Trophoblast cell (in vitro differentiated cells and primary cell): ENCODE measurements around the gene OR2V1.
"Not testable (repeated sequence)": the region's sequence is repeated elsewhere in the genome, so short reads cannot be mapped to it uniquely, and the experiment has no call there.

Source experiments
- DNase-seq, 2 donors: peaks; one replicate each; pipeline ENCODE4 v3.0.0-alpha.2; 2016
- H2AFZ ChIP-seq: 2 replicates; pipeline ENCODE4 v1.6.1; 2013; ENCODE audit warnings: low read length, moderate library complexity, mild to moderate bottlenecking; ENCODE audit not compliant: insufficient read depth, poor library complexity
- H2AK5ac ChIP-seq: 2 replicates; pipeline ENCODE4 v1.6.1; 2013; ENCODE audit warnings: mild to moderate bottlenecking, low read length
- H2BK120ac ChIP-seq: 2 replicates; pipeline ENCODE4 v1.6.1; 2013; ENCODE audit warnings: low read length, mild to moderate bottlenecking, moderate library complexity; ENCODE audit not compliant: insufficient read depth, poor library complexity
- H2BK12ac ChIP-seq: 2 replicates; pipeline ENCODE4 v1.6.1; 2013; ENCODE audit warnings: mild to moderate bottlenecking, low read length, moderate library complexity
- H2BK5ac ChIP-seq: 2 replicates; pipeline ENCODE4 v1.6.1; 2013; ENCODE audit warnings: low read length, low read depth, moderate library complexity, mild to moderate bottlenecking; ENCODE audit not compliant: poor library complexity
- H3K14ac ChIP-seq: 2 replicates; pipeline ENCODE4 v1.6.1; 2013; ENCODE audit warnings: mild to moderate bottlenecking, low read length
- H3K18ac ChIP-seq: 2 replicates; pipeline ENCODE4 v1.6.1; 2013; ENCODE audit warnings: mild to moderate bottlenecking, low read length
- H3K23ac ChIP-seq: 2 replicates; pipeline ENCODE4 v1.6.1; 2013; ENCODE audit warnings: low read length
- H3K27ac ChIP-seq: 2 replicates; pipeline ENCODE4 v1.5.1; 2013; ENCODE audit warnings: low read depth, mild to moderate bottlenecking, inconsistent platforms, low read length, moderate library complexity
- H3K27me3 ChIP-seq: 2 replicates; pipeline ENCODE4 v1.6.1; 2013; ENCODE audit warnings: inconsistent platforms, mild to moderate bottlenecking, low read length, moderate library complexity; ENCODE audit not compliant: insufficient read depth
- H3K36me3 ChIP-seq, 2 experiments: 1 replicate in 1 of 2; 2 replicates in 1 of 2; pipeline ENCODE4 v1.6.1; 2013; ENCODE audit warnings: low read length in 2 of 2, mild to moderate bottlenecking in 2 of 2, moderate library complexity in 1 of 2; ENCODE audit not compliant: insufficient read depth in 2 of 2, control insufficient read depth in 1 of 2
- H3K4ac ChIP-seq: 2 replicates; pipeline ENCODE4 v1.6.1; 2013; ENCODE audit warnings: low read depth, mild to moderate bottlenecking, low read length, moderate library complexity
- H3K4me1 ChIP-seq, 2 experiments: 1 replicate in 1 of 2; 2 replicates in 1 of 2; pipeline ENCODE4 v1.6.1; 2013; ENCODE audit warnings: low read length in 2 of 2, mild to moderate bottlenecking in 2 of 2, moderate library complexity in 1 of 2; ENCODE audit not compliant: insufficient read depth in 2 of 2, control insufficient read depth in 1 of 2
- H3K4me2 ChIP-seq: 2 replicates; pipeline ENCODE4 v1.6.1; 2013; ENCODE audit warnings: inconsistent platforms, mild to moderate bottlenecking, low read length, moderate library complexity
- H3K4me3 ChIP-seq: 2 replicates; pipeline ENCODE4 v1.5.1; 2013; ENCODE audit warnings: mild to moderate bottlenecking, low read depth, low read length, inconsistent platforms
- H3K79me1 ChIP-seq: one replicate; pipeline ENCODE4 v1.6.1; 2013; ENCODE audit warnings: low read length
- H3K79me2 ChIP-seq: 2 replicates; pipeline ENCODE4 v1.6.1; 2013; ENCODE audit warnings: low read length, mild to moderate bottlenecking; ENCODE audit not compliant: control insufficient read depth, insufficient read depth, poor library complexity
- H3K9ac ChIP-seq: 2 replicates; pipeline ENCODE4 v1.6.1; 2013; ENCODE audit warnings: mild to moderate bottlenecking, low read length
- H3K9me3 ChIP-seq: 2 replicates; pipeline ENCODE4 v1.6.1; 2013; ENCODE audit warnings: low read depth, mild to moderate bottlenecking, control low read depth, inconsistent platforms, low read length; ENCODE audit not compliant: insufficient read depth
- H4K12ac ChIP-seq: 2 replicates; pipeline ENCODE4 v1.6.1; 2013; ENCODE audit warnings: low read depth, mild to moderate bottlenecking, low read length, moderate library complexity
- H4K8ac ChIP-seq: 2 replicates; pipeline ENCODE4 v1.6.1; 2013; ENCODE audit warnings: low read depth, mild to moderate bottlenecking, low read length, moderate library complexity
- H4K91ac ChIP-seq: one replicate; pipeline ENCODE4 v1.6.1; 2013; ENCODE audit warnings: low read depth, mild to moderate bottlenecking, low read length, moderate library complexity
- WGBS: extraction: QIAGEN DNeasy Blood & Tissue Kit; methylation state at CpG from one replicate; pipeline ENCODE4 v1.1.7; 2013; ENCODE audit warnings: missing lambda C conversion rate; ENCODE audit not compliant: insufficient read length, insufficient coverage; ENCODE audit errors: extremely low coverage; 5-methylcytosine and 5-hydroxymethylcytosine counted together

OR2V1 gene

DNA sequence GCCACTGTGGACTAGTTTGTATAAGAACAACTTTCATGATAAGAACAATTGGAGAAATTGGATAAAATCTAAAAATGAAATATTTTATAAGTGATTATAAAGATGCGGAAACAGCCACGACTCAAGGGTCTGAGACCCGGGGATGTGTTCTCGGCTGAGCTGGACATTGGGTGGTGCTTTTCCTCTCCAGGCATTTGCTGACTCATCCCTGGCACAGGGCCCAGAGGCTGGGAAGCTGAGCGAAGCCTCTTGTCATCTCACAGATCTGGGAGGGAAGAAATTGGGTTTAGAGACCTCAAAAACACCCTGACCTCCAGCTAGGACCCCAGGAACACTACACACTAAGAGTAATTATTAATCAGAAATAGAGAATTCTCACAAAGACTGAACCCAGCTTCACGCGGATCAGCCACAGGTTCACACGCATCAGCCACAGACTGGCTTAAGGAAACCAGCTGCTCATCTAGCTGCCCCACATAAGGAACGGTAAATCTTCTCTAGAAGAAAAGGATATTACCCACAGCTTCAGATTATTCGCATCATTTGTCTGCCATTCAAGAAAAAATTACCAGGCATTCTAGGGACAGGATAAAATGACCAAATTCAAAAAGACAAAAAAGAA, 2.8 kb upstream of the OR2V1 start:
- Histone ChIP-seq H2BK12ac (no peak overlapping the region), H4K91ac (no peak overlapping the region), H4K12ac (no peak overlapping the region), H3K36me3 (no peaks in the 10 kb centered on the region), H3K14ac (no peak overlapping the region), H3K9me3 (peaks cover 6% of the 10 kb centered on the region), H2BK5ac (no peak overlapping the region), H3K4ac (no peak overlapping the region), H3K4me1 (no peaks in the 10 kb centered on the region), H4K8ac (no peak overlapping the region), H3K79me2 (no peaks in the 10 kb centered on the region), H3K4me2 (no peak overlapping the region), H3K79me1 (no peaks in the 10 kb centered on the region), H2AK5ac (no peak overlapping the region), H3K18ac (no peak overlapping the region), H2BK120ac (no peak overlapping the region), H3K27ac (no peak overlapping the region), H2AFZ (no peak overlapping the region), H3K23ac (no peak overlapping the region), H3K27me3 (no peaks in the 10 kb centered on the region), H3K4me3 (no peak overlapping the region), H3K9ac (no peak overlapping the region)
- WGBS: no CpG with 5 or more reads among the region's 10 CpGs
- peak in 1 of 2 donors; percentile 20 for DNase-seq

DNA sequence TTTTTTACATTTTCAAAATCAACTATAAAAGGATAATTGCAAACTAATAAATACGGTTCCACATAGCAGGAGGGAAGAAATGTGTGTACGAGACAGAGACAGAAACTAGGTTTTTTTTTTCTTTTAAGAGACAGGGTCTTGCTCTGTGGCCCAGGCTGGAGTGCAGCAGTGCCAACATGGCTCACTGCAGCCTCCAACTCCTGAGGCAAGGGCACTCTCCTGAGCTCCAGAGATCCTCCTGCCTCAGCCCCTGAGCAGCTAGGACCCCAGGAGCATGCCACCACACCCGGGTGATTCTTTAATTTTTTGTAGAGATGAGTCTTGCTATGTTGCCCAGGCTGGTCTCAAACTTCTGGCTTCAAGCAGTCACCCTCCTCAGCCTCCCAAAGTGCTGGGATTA, 2.1 kb upstream of the OR2V1 start:
- Histone ChIP-seq H3K9me3 (peaks cover 5% of the 10 kb centered on the region), H3K79me2 (no peaks in the 10 kb centered on the region), H2BK5ac (no peak overlapping the region)

DNA sequence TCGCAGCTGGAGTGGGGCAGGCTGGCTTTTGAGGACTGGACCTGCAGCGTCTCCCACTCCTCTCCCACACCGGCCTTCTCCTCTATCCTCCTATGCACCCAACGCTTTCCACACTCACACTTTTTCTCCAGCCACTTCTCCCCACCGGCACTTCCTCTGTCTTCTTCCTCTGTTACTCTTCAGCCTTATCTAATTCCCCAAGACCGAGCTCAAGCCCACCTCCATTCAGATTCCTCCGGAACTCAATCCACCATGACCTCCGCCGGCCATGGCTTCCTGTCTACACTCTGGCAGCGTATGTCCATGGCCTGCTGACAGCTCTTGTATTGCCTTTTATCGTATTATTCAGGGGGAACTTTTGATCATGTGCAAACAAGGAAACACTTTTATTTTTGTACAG, 545 bp upstream of the OR2V1 start:
- H4K8ac ChIP-seq: no peak overlapping the region
- no peak overlapping the region for H2BK12ac ChIP-seq
- no CpG with 5 or more reads among the region's 11 CpGs for WGBS
- H3K23ac ChIP-seq: no peak overlapping the region
- no peaks in the 10 kb centered on the region for H3K4me1 ChIP-seq
- H3K79me1 ChIP-seq: no peaks in the 10 kb centered on the region
- no peak overlapping the region for H3K4ac ChIP-seq
- no peak overlapping the region for H2AK5ac ChIP-seq
- H3K9ac ChIP-seq: no peak overlapping the region
- H3K4me3 ChIP-seq: no peak overlapping the region
- H2AFZ ChIP-seq: no peak overlapping the region
- peaks cover 2% of the 10 kb centered on the region for H3K9me3 ChIP-seq
- H3K27ac ChIP-seq: no peak overlapping the region
- H3K4me2 ChIP-seq: no peak overlapping the region
- no peaks in the 10 kb centered on the region for H3K79me2 ChIP-seq
- H4K91ac ChIP-seq: no peak overlapping the region
- H2BK120ac ChIP-seq: no peak overlapping the region
- no peaks in the 10 kb centered on the region for H3K36me3 ChIP-seq
- no peaks in the 10 kb centered on the region for H3K27me3 ChIP-seq
- no peak for DNase-seq
- H3K18ac ChIP-seq: no peak overlapping the region
- H2BK5ac ChIP-seq: no peak overlapping the region
- no peak overlapping the region for H3K14ac ChIP-seq
- H4K12ac ChIP-seq: no peak overlapping the region

More for the DNA sequence above, 2.1 kb upstream of the OR2V1 start:
- no peaks in the 10 kb centered on the region for H3K4me1 ChIP-seq
- H3K23ac ChIP-seq: no peak overlapping the region
- H3K27me3 ChIP-seq: no peaks in the 10 kb centered on the region
- no peak overlapping the region for H3K18ac ChIP-seq
- no peak overlapping the region for H4K8ac ChIP-seq
- H3K36me3 ChIP-seq: no peaks in the 10 kb centered on the region
- no peak overlapping the region for H2AK5ac ChIP-seq
- no peak for DNase-seq
- H2BK120ac ChIP-seq: no peak overlapping the region
- H3K9ac ChIP-seq: no peak overlapping the region
- no peaks in the 10 kb centered on the region for H3K79me1 ChIP-seq
- no peak overlapping the region for H3K14ac ChIP-seq
- H2BK12ac ChIP-seq: no peak overlapping the region
- H3K27ac ChIP-seq: no peak overlapping the region
- no peak overlapping the region for H3K4me3 ChIP-seq
- H4K12ac ChIP-seq: no peak overlapping the region
- no CpG with 5 or more reads among the region's 3 CpGs for WGBS
- no peak overlapping the region for H3K4ac ChIP-seq
- no peak overlapping the region for H3K4me2 ChIP-seq
- no peak overlapping the region for H2AFZ ChIP-seq
- H4K91ac ChIP-seq: no peak overlapping the region

DNA sequence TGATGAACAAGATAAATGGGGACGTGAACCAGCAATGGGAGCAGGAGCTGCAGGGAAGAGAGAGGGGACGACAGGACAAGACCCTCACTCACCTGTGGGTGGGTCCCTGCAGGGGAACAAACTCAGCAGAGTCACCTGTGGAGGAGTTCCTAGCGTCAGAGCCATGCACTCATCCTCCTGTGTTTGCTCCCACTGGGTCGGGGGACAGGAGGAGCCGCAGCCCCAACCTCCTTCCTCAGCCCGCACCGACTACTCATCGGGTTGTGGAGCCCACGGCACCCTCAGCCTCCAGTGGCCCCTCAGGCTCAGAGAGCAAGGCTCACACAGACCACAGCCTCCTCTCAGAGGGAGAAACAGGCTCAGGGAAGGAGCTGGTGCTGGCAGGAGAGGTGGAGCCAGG, 888 bp downstream of the OR2V1 start:
- not testable (repeated sequence) for H2AFZ ChIP-seq, H3K27me3 ChIP-seq, H3K27ac ChIP-seq, H3K4ac ChIP-seq, H3K9ac ChIP-seq, H4K91ac ChIP-seq, H3K4me1 ChIP-seq, H3K14ac ChIP-seq, H3K9me3 ChIP-seq, H2BK5ac ChIP-seq, H3K79me1 ChIP-seq, H3K36me3 ChIP-seq, H4K8ac ChIP-seq, H3K4me2 ChIP-seq, H2AK5ac ChIP-seq, H2BK120ac ChIP-seq, H3K4me3 ChIP-seq, H3K18ac ChIP-seq, H3K79me2 ChIP-seq, H3K23ac ChIP-seq, DNase-seq, H4K12ac ChIP-seq, H2BK12ac ChIP-seq
- no CpG with 5 or more reads among the region's 9 CpGs for WGBS
